Measurements from ENCODE around the gene CASTOR1.

Gene CASTOR1

DNA sequence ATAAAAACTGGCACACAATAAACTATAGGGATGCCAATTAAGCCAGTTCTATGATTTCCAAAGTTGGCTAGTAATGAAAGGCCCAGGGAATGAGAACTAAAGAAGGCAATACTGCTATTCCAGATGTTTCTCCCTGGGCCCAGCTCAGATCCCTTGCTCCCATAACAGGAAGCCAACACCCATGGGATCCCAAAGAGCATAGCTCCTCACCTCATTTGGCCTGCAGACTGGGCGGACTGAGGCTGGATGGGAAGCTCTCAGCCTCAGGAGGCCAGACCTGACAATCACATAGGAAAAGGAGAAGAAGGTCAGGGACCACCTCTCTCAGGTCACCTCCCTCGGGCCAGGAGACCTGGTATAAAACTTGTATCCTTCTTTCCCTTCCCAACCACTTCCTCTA lies 32.2 kb upstream of the CASTOR1 start:
- peaks cover 7 to 23% (median 9%) of the 10 kb centered on the region in 4 experiments for H3K36me3 ChIP-seq (ENCODE audit: control insufficient read depth in 4 of 4, insufficient read depth in 4 of 4, low read length in 3 of 4)
- ChIA-PET POLR2A (no interaction called here), CTCF (interaction anchor here (1.2 kb wide), 1 partner anchor 69 kb away, joined by 3 read pairs; no protein-coding TSS in a partner anchor)
- H3K27ac ChIP-seq (ENCODE audit: insufficient read depth in 1 of 2, low read depth in 1 of 2, low read length in 2 of 2, poor library complexity in 1 of 2, severe bottlenecking in 2 of 2) = no peak overlapping the region
- DNase-seq = no peak
- H3K4me1 ChIP-seq (ENCODE audit: control extremely low read depth in 1 of 4, control insufficient read depth in 4 of 4, insufficient read depth in 4 of 4, low read length in 3 of 4) = peaks cover 13 to 30% (median 29%) of the 10 kb centered on the region in 4 experiments
- no peak overlapping the region for H3K4me3 ChIP-seq (ENCODE audit: control insufficient read depth in 1 of 7, extremely low read depth in 1 of 7, insufficient read depth in 4 of 7, low read depth in 2 of 7, low read length in 6 of 7)
- WGBS (ENCODE audit: insufficient coverage) = 100% methylated on average over 2 of the region's 2 CpGs
- no peaks in the 10 kb centered on the region for H3K27me3 ChIP-seq (replicated peaks in 2 of 5; ENCODE audit: control insufficient read depth in 4 of 5, insufficient read depth in 5 of 5, low read length in 4 of 5)
- no peaks in the 10 kb centered on the region for H3K9me3 ChIP-seq (ENCODE audit: control extremely low read depth in 1 of 5, control insufficient read depth in 4 of 5, insufficient read depth in 2 of 5, low read depth in 1 of 5, low read length in 4 of 5)

DNA sequence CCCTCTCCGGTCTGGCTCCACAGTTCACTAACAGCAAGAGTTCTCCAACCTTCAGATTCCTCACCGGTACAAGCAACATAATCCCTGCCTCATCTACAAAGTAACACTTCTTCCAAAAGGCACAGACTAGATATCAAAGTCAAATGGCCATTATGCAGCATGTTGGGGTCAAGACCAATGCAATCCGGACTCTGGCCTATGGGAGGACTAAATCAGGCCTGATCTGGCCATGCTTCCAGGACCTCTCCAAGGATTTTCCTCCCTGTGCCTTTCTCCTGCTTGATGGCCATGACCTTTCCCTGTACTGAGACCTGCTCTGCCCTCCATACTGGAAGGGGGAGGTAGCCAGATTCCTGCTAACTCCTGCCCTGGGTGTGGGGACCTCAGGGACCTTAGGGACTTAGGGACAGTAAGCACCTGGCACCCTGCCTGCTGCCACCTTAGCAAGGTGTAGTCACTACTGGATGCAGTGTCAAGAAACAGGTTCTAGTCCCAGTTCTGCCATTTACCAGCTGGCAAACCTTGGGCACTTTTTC lies 30.8 kb upstream of the CASTOR1 start:
- Histone ChIP-seq H3K27me3 (replicated peaks in 2 of 5; ENCODE audit: control insufficient read depth in 4 of 5, insufficient read depth in 5 of 5, low read length in 4 of 5) (no peaks in the 10 kb centered on the region), H3K4me1 (ENCODE audit: control extremely low read depth in 1 of 4, control insufficient read depth in 4 of 4, insufficient read depth in 4 of 4, low read length in 3 of 4) (peaks cover 13 to 31% (median 31%) of the 10 kb centered on the region in 4 experiments), H3K9me3 (ENCODE audit: control extremely low read depth in 1 of 5, control insufficient read depth in 4 of 5, insufficient read depth in 2 of 5, low read depth in 1 of 5, low read length in 4 of 5) (no peaks in the 10 kb centered on the region), H3K36me3 (ENCODE audit: control insufficient read depth in 4 of 4, insufficient read depth in 4 of 4, low read length in 3 of 4) (peaks cover 7 to 23% (median 9%) of the 10 kb centered on the region in 4 experiments), H3K27ac (ENCODE audit: insufficient read depth in 1 of 2, low read depth in 1 of 2, low read length in 2 of 2, poor library complexity in 1 of 2, severe bottlenecking in 2 of 2) (no peak overlapping the region), H3K4me3 (ENCODE audit: control insufficient read depth in 1 of 7, extremely low read depth in 1 of 7, insufficient read depth in 4 of 7, low read depth in 2 of 7, low read length in 6 of 7) (no peak overlapping the region)
- DNase-seq = no peak
- WGBS (ENCODE audit: insufficient coverage) = 100% methylated on average over 3 of the region's 3 CpGs
- CTCF ChIA-PET = interaction anchor here (1.2 to 1.6 kb wide), 2 partner anchors 66 to 71 kb away, joined by 3 read pairs; no protein-coding TSS in a partner anchor
- POLR2A ChIA-PET = interaction anchor here (0.5 kb wide), 1 partner anchor 18 kb away, joined by 3 read pairs; no protein-coding TSS in a partner anchor

DNA sequence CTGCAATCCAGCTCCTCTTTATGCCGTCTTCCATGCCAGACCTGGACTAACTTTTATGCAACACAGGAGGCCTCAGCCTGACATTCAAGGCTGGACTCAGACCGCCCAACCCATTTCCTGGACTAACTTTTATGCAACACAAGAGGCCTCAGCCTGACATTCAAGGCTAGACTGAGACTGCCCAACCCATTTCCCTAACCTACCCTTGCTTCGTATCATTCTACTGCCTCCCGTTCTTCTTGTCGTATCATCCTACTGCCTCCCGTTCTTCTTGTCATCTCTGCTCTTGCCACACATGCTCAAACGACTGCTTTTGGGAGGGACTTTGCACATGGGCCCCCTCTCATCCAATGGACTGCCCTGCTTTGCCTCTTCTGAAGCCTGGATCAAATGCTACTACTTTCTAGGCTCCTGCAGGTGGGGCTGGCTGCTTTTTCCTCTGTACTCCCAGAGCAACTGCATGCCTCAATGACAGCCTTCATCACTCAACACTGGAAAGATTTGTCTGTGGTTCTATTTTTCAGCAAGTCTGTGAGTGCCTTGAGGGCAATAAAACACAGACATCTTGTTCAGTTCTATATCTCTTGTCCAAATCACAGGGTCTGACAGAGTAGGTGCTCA lies 29.6 kb upstream of the CASTOR1 start:
- peaks cover 9 to 31% (median 31%) of the 10 kb centered on the region in 4 experiments for H3K4me1 ChIP-seq (ENCODE audit: control extremely low read depth in 1 of 4, control insufficient read depth in 4 of 4, insufficient read depth in 4 of 4, low read length in 3 of 4)
- H3K36me3 ChIP-seq (ENCODE audit: control insufficient read depth in 4 of 4, insufficient read depth in 4 of 4, low read length in 3 of 4) = peaks cover 7 to 23% (median 9%) of the 10 kb centered on the region in 4 experiments
- CTCF ChIA-PET = interaction anchor here (0.7 to 1.8 kb wide), 3 partner anchors 8 to 67 kb away, joined by 3 to 5 read pairs (median 3); no protein-coding TSS in a partner anchor
- H3K27me3 ChIP-seq (replicated peaks in 2 of 5; ENCODE audit: control insufficient read depth in 4 of 5, insufficient read depth in 5 of 5, low read length in 4 of 5) = no peaks in the 10 kb centered on the region
- POLR2A ChIA-PET = no interaction called here
- WGBS (ENCODE audit: insufficient coverage) = 97% methylated on average over 7 of the region's 7 CpGs
- no peak for DNase-seq
- no peak overlapping the region for H3K27ac ChIP-seq (ENCODE audit: insufficient read depth in 1 of 2, low read depth in 1 of 2, low read length in 2 of 2, poor library complexity in 1 of 2, severe bottlenecking in 2 of 2)
- no peaks in the 10 kb centered on the region for H3K9me3 ChIP-seq (ENCODE audit: control extremely low read depth in 1 of 5, control insufficient read depth in 4 of 5, insufficient read depth in 2 of 5, low read depth in 1 of 5, low read length in 4 of 5)
- H3K4me3 ChIP-seq (ENCODE audit: control insufficient read depth in 1 of 7, extremely low read depth in 1 of 7, insufficient read depth in 4 of 7, low read depth in 2 of 7, low read length in 6 of 7) = no peak overlapping the region

DNA sequence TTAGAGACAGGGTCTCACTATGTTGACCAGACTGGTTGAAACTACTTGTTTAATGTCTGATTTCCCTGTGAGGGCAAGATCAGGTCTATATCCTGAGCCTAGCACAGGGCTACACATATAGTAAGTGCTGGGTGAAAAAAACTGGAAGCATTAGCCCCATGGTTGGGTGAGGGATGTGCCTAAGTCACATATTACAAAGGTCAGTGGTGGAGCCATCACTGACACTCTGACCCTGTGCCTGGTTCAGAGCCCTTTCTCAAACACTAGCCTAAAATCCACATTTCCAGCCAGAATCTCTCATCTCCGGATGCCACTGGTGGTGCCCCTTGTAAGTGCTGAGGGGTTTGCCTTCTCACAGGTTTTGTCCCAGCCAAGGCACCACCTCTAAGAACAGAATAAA lies 28.5 kb upstream of the CASTOR1 start:
- Histone ChIP-seq H3K27me3 (replicated peaks in 2 of 5; ENCODE audit: control insufficient read depth in 4 of 5, insufficient read depth in 5 of 5, low read length in 4 of 5) (no peaks in the 10 kb centered on the region), H3K27ac (ENCODE audit: insufficient read depth in 1 of 2, low read depth in 1 of 2, low read length in 2 of 2, poor library complexity in 1 of 2, severe bottlenecking in 2 of 2) (no peak overlapping the region), H3K4me3 (ENCODE audit: control insufficient read depth in 1 of 7, extremely low read depth in 1 of 7, insufficient read depth in 4 of 7, low read depth in 2 of 7, low read length in 6 of 7) (no peak overlapping the region), H3K4me1 (ENCODE audit: control extremely low read depth in 1 of 4, control insufficient read depth in 4 of 4, insufficient read depth in 4 of 4, low read length in 3 of 4) (peaks cover 15 to 38% (median 36%) of the 10 kb centered on the region in 4 experiments), H3K9me3 (ENCODE audit: control extremely low read depth in 1 of 5, control insufficient read depth in 4 of 5, insufficient read depth in 2 of 5, low read depth in 1 of 5, low read length in 4 of 5) (no peaks in the 10 kb centered on the region), H3K36me3 (ENCODE audit: control insufficient read depth in 4 of 4, insufficient read depth in 4 of 4, low read length in 3 of 4) (peaks cover 7 to 23% (median 9%) of the 10 kb centered on the region in 4 experiments)
- WGBS (ENCODE audit: insufficient coverage) = 80% methylated on average over 1 of the region's 1 CpG
- ChIA-PET POLR2A (no interaction called here), CTCF (interaction anchor here (0.9 to 1.8 kb wide), 2 partner anchors 7 to 14 kb away, joined by 3 to 5 read pairs; no protein-coding TSS in a partner anchor)
- no peak for DNase-seq

DNA sequence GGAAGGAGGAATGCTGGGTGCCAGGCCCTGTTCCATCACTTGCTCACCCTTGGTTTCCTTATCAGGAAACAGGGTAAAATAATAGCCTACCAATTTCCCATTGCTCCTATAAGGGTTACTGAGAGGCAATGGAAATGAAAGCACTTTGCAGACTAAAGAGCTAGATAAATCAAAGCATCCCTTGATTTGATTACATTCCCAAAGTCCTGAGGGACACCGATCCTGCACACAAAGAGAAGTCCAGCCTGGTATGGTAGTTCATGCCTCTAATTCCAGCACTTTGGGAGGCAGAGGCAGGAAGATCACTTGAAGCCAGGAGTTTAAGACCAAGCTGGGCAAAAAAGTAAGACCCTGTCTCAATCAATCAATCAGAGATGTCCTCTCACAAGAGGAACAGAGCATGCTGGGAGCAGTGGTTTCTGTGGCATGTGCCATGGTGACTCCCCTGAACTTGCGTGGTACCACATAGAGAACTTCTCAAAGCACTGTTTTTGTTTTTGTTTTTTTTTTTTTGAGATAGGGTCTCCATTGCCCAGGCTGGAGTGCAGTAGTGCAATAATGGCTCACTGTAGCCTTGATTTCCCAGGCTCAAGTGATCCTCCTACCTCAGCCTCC lies 26.8 kb upstream of the CASTOR1 start:
- POLR2A ChIA-PET = no interaction called here
- Histone ChIP-seq H3K27ac (ENCODE audit: insufficient read depth in 1 of 2, low read depth in 1 of 2, low read length in 2 of 2, poor library complexity in 1 of 2, severe bottlenecking in 2 of 2) (no peak overlapping the region), H3K27me3 (replicated peaks in 2 of 5; ENCODE audit: control insufficient read depth in 4 of 5, insufficient read depth in 5 of 5, low read length in 4 of 5) (no peaks in the 10 kb centered on the region), H3K36me3 (ENCODE audit: control insufficient read depth in 4 of 4, insufficient read depth in 4 of 4, low read length in 3 of 4) (peaks cover 6 to 23% (median 7%) of the 10 kb centered on the region in 4 experiments), H3K4me3 (ENCODE audit: control insufficient read depth in 1 of 7, extremely low read depth in 1 of 7, insufficient read depth in 4 of 7, low read depth in 2 of 7, low read length in 6 of 7) (no peak overlapping the region), H3K9me3 (ENCODE audit: control extremely low read depth in 1 of 5, control insufficient read depth in 4 of 5, insufficient read depth in 2 of 5, low read depth in 1 of 5, low read length in 4 of 5) (no peaks in the 10 kb centered on the region), H3K4me1 (ENCODE audit: control extremely low read depth in 1 of 4, control insufficient read depth in 4 of 4, insufficient read depth in 4 of 4, low read length in 3 of 4) (peaks cover 17 to 54% (median 47%) of the 10 kb centered on the region in 4 experiments)
- WGBS (ENCODE audit: insufficient coverage) = 95% methylated on average over 2 of the region's 2 CpGs
- DNase-seq = no peak
- CTCF ChIA-PET = interaction anchor here (1.0 to 4.5 kb wide), 4 partner anchors 14 to 208 kb away, joined by 3 to 12 read pairs (median 4); no protein-coding TSS in a partner anchor

DNA sequence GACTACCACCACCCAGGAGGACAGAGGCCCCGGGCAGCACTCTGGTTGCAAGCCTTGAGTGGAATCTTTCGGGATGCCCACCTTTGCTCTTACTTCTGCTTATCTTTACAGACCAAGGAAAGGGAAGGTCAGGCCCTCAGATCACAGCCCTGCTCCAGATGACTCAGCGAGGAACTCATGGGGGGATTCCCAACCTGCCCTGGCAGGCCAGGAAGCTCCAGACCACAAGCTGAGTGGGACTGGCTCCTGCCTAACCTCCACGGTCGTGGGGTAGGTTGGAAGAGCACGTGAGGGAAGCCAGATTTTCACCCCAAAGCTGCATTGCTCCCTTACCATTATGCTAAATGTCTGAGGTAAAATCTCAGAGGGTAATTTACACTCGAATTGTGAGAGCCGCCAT lies 25.6 kb upstream of the CASTOR1 start:
- H3K9me3 ChIP-seq (ENCODE audit: control extremely low read depth in 1 of 5, control insufficient read depth in 4 of 5, insufficient read depth in 2 of 5, low read depth in 1 of 5, low read length in 4 of 5) = no peaks in the 10 kb centered on the region
- peaks cover 4 to 13% (median 5%) of the 10 kb centered on the region in 4 experiments for H3K36me3 ChIP-seq (ENCODE audit: control insufficient read depth in 4 of 4, insufficient read depth in 4 of 4, low read length in 3 of 4)
- peak overlapping the region in 2 of 7 experiments; percentile 7 to 19 for H3K4me3 ChIP-seq (ENCODE audit: control insufficient read depth in 1 of 7, extremely low read depth in 1 of 7, insufficient read depth in 4 of 7, low read depth in 2 of 7, low read length in 6 of 7)
- H3K27me3 ChIP-seq (replicated peaks in 2 of 5; ENCODE audit: control insufficient read depth in 4 of 5, insufficient read depth in 5 of 5, low read length in 4 of 5) = no peaks in the 10 kb centered on the region
- 14% methylated on average over 7 of the region's 8 CpGs for WGBS (ENCODE audit: insufficient coverage)
- no peak overlapping the region for H3K27ac ChIP-seq (ENCODE audit: insufficient read depth in 1 of 2, low read depth in 1 of 2, low read length in 2 of 2, poor library complexity in 1 of 2, severe bottlenecking in 2 of 2)
- ChIA-PET POLR2A (interaction anchor here (0.8 to 1.0 kb wide), 2 partner anchors 9 to 25 kb away, joined by 3 read pairs; partner anchors contain the start of gene CASTOR1), CTCF (interaction anchor here (0.7 to 5.4 kb wide), 10 partner anchors 8 to 132 kb away, joined by 3 to 31 read pairs (median 3); partner anchors contain the start of genes CASTOR1 and TBC1D10A)
- peak; percentile 81 to 95 (median 94) for DNase-seq
- H3K4me1 ChIP-seq (ENCODE audit: control extremely low read depth in 1 of 4, control insufficient read depth in 4 of 4, insufficient read depth in 4 of 4, low read length in 3 of 4) = peaks cover 23 to 65% (median 59%) of the 10 kb centered on the region in 4 experiments
